ENCODE data around the gene NWD2. TPM values are rescaled to one million over a fixed set of nuclear protein-coding genes. Genes with fewer than 3 reads are reported as not detected.

Gene NWD2
- total RNA-seq, 2 experiments from 2014 or later, result not detected

- H3K4me3 Mint-ChIP-seq, result no peak overlapping the region
- ATAC-seq (ENCODE audit: poor library complexity) (no peak), DNase-seq (no peak)
- peaks cover 0 to 3% of the 10 kb centered on the region in 2 experiments for H3K27me3 ChIP-seq (ENCODE audit: control insufficient read depth in 1 of 2, insufficient read depth in 2 of 2, low read length in 2 of 2)
- H3K4me1 ChIP-seq (ENCODE audit: insufficient read depth, low read length), result no peaks in the 10 kb centered on the region
- no peaks in the 10 kb centered on the region for H3K36me3 ChIP-seq (ENCODE audit: insufficient read depth, low read length)
- ChIA-PET CTCF (no interaction called here), POLR2A (no interaction called here)
- intact Hi-C loops (cut with DNase I, micrococcal nuclease), result no loop called here
- H3K4me3 ChIP-seq (ENCODE audit: low read length), result no peak overlapping the region
- H3K27me3 Mint-ChIP-seq, result peaks cover 5% of the 10 kb centered on the region
- H3K36me3 Mint-ChIP-seq (ENCODE audit: low read depth), result no peaks in the 10 kb centered on the region
- H3K27ac ChIP-seq (ENCODE audit: low read depth in 1 of 2, low read length in 2 of 2), result no peak overlapping the region
- no peak for TF ChIP-seq CTCF (IDR thresholded peaks at IDR 0.05)
- H3K9me3 ChIP-seq (ENCODE audit: control insufficient read depth in 1 of 2, insufficient read depth in 1 of 2, low read length in 2 of 2), result no peaks in the 10 kb centered on the region
- H3K4me1 Mint-ChIP-seq (ENCODE audit: low read depth), result no peaks in the 10 kb centered on the region
- H3K9me3 Mint-ChIP-seq, result no peaks in the 10 kb centered on the region
- no peak overlapping the region for H3K27ac Mint-ChIP-seq
Measured at GRCh38 chr4:37219242-37219641, 25.3 kb upstream of the NWD2 start.

- Histone ChIP-seq H3K9me3 (ENCODE audit: control insufficient read depth in 1 of 2, insufficient read depth in 1 of 2, low read length in 2 of 2) (no peaks in the 10 kb centered on the region), H3K27ac (ENCODE audit: low read depth in 1 of 2, low read length in 2 of 2) (no peak overlapping the region), H3K27me3 (ENCODE audit: control insufficient read depth in 1 of 2, insufficient read depth in 2 of 2, low read length in 2 of 2) (peaks cover 0 to 4% of the 10 kb centered on the region in 2 experiments), H3K36me3 (ENCODE audit: insufficient read depth, low read length) (no peaks in the 10 kb centered on the region), H3K4me1 (ENCODE audit: insufficient read depth, low read length) (no peaks in the 10 kb centered on the region), H3K4me3 (ENCODE audit: low read length) (no peak overlapping the region)
- POLR2A ChIA-PET, result no interaction called here
- H3K36me3 Mint-ChIP-seq (ENCODE audit: low read depth), result no peaks in the 10 kb centered on the region
- intact Hi-C loops (cut with DNase I, micrococcal nuclease), result no loop called here
- DNase-seq, result no peak
- ATAC-seq (ENCODE audit: poor library complexity), result no peak
- H3K27me3 Mint-ChIP-seq, result peaks cover 5% of the 10 kb centered on the region
- no peak for TF ChIP-seq CTCF (IDR thresholded peaks at IDR 0.05)
- no peaks in the 10 kb centered on the region for H3K9me3 Mint-ChIP-seq
- CTCF ChIA-PET, result no interaction called here
- no peaks in the 10 kb centered on the region for H3K4me1 Mint-ChIP-seq (ENCODE audit: low read depth)
- H3K27ac Mint-ChIP-seq, result no peak overlapping the region
- H3K4me3 Mint-ChIP-seq, result no peak overlapping the region
Measured at GRCh38 chr4:37219990-37220389, 24.6 kb upstream of the NWD2 start.

GRCh38 chr4:37220685-37221084, 23.9 kb upstream of the NWD2 start:
- Mint-ChIP-seq H3K4me1 (ENCODE audit: low read depth) (no peaks in the 10 kb centered on the region), H3K36me3 (ENCODE audit: low read depth) (no peaks in the 10 kb centered on the region), H3K27ac (no peak overlapping the region), H3K4me3 (no peak overlapping the region), H3K9me3 (no peaks in the 10 kb centered on the region), H3K27me3 (peaks cover 5% of the 10 kb centered on the region)
- H3K9me3 ChIP-seq (ENCODE audit: control insufficient read depth in 1 of 2, insufficient read depth in 1 of 2, low read length in 2 of 2), result no peaks in the 10 kb centered on the region
- no peaks in the 10 kb centered on the region for H3K36me3 ChIP-seq (ENCODE audit: insufficient read depth, low read length)
- H3K4me1 ChIP-seq (ENCODE audit: insufficient read depth, low read length), result no peaks in the 10 kb centered on the region
- intact Hi-C loops (cut with DNase I, micrococcal nuclease), result no loop called here
- no peak for ATAC-seq (ENCODE audit: poor library complexity)
- ChIA-PET CTCF (no interaction called here), POLR2A (no interaction called here)
- peaks cover 0 to 4% of the 10 kb centered on the region in 2 experiments for H3K27me3 ChIP-seq (ENCODE audit: control insufficient read depth in 1 of 2, insufficient read depth in 2 of 2, low read length in 2 of 2)
- H3K27ac ChIP-seq (ENCODE audit: low read depth in 1 of 2, low read length in 2 of 2), result no peak overlapping the region
- no peak for DNase-seq
- no peak for TF ChIP-seq CTCF (IDR thresholded peaks at IDR 0.05)
- no peak overlapping the region for H3K4me3 ChIP-seq (ENCODE audit: low read length)

Data from CD4-positive, alpha-beta T cell (primary cell).